ENCODE data around the gene KAT8. TPM values are rescaled to one million over a fixed set of nuclear protein-coding genes. Genes with fewer than 3 reads are reported as not detected.
A peak's percentile ranks its signal among the peaks of the same experiment; 100 is the strongest.

The KAT8 gene
- polyA plus RNA-seq, 3 donors = 34.5 to 136 (median 42.0) TPM

GRCh38 chr16:31093132-31093703 lies 24.2 kb upstream of the KAT8 start:
- H4K20me1 ChIP-seq (ENCODE audit: insufficient read depth, low read length) = peaks cover 4% of the 10 kb centered on the region
- H3K27ac ChIP-seq (ENCODE audit: low read depth in 1 of 2, low read length in 2 of 2) = no peak overlapping the region
- peaks cover 11 to 28% of the 10 kb centered on the region in 2 donors for H3K36me3 ChIP-seq (replicated peaks in 1 of 2; ENCODE audit: control insufficient read depth in 1 of 2, insufficient read depth in 2 of 2, low read length in 2 of 2)
- Mint-ChIP-seq H3K27me3 (ENCODE audit: low read depth in 3 of 3) (peaks cover 0 to 3% (median 1%) of the 10 kb centered on the region in 3 donors), H3K4me1 (peaks cover 21% of the 10 kb centered on the region), H3K36me3 (peaks cover 22 to 34% of the 10 kb centered on the region in 2 donors), H3K9me3 (peaks cover 0 to 2% (median 0%) of the 10 kb centered on the region in 7 donors), H3K4me3 (no peak overlapping the region), H3K27ac (no peak overlapping the region)
- peak overlapping the region; percentile 99 for H3K4me2 ChIP-seq (replicated peaks; ENCODE audit: extremely low read depth, low read length, poor library complexity, severe bottlenecking)
- peaks cover 24% of the 10 kb centered on the region for H3K79me2 ChIP-seq (ENCODE audit: insufficient read depth, low read length)
- H3K9ac ChIP-seq (ENCODE audit: insufficient read depth, low read length, poor library complexity, severe bottlenecking) = peak overlapping the region; percentile 75
- H3K27me3 ChIP-seq (ENCODE audit: control insufficient read depth in 2 of 2, insufficient read depth in 2 of 2, low read length in 2 of 2) = no peaks in the 10 kb centered on the region
- peaks cover 25 to 29% of the 10 kb centered on the region in 2 donors for H3K4me1 ChIP-seq (ENCODE audit: control insufficient read depth in 1 of 2, insufficient read depth in 2 of 2, low read length in 2 of 2)
- intact Hi-C loops (cut with micrococcal nuclease) = loop anchor here in 1 of 2 donors (5.0 to 10.0 kb wide), 3 partner anchors 52 to 138 kb away; partner anchors contain the start of genes SETD1A and STX4
- no peak for TF ChIP-seq CTCF (IDR thresholded peaks at IDR 0.05)
- H2AFZ ChIP-seq (ENCODE audit: insufficient read depth, low read depth, low read length, poor library complexity, severe bottlenecking) = no peak overlapping the region
- WGBS (ENCODE audit: insufficient coverage) = 100% methylated on average over 2 of the region's 17 CpGs
- no peaks in the 10 kb centered on the region for H3K9me3 ChIP-seq (replicated peaks in 1 of 2; ENCODE audit: control insufficient read depth in 1 of 2, insufficient read depth in 1 of 2, low read length in 2 of 2)
- no peak for DNase-seq
- peak overlapping the region in 1 of 3 experiments; percentile 92 for H3K4me3 ChIP-seq (replicated peaks in 1 of 3; ENCODE audit: low read depth in 2 of 3, low read length in 3 of 3)

DNA sequence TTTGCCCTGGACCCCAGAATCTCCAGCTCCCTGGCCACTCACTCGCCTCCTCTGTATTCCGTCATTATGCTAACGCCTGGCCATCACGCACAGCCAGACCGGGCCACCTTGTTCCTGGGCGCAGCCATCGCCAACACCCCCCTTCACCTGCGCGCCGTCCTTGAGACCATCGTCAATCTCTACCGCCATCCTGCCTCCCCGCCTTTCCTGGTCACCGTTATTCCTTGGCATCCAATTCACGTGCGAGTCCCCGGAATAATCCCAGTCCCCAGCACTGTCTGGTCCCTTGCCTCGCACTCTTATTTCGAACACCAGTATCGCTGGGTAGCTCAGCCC lies 23.4 kb upstream of the KAT8 start:
- Mint-ChIP-seq H3K27me3 (ENCODE audit: low read depth in 3 of 3) (peaks cover 0 to 2% (median 1%) of the 10 kb centered on the region in 3 donors), H3K27ac (peak overlapping the region; percentile 66 to 92 (median 81)), H3K4me1 (peaks cover 21% of the 10 kb centered on the region), H3K4me3 (peak overlapping the region; percentile 89 to 98), H3K36me3 (peaks cover 21 to 28% of the 10 kb centered on the region in 2 donors), H3K9me3 (peaks cover 0 to 2% (median 0%) of the 10 kb centered on the region in 7 donors)
- peak overlapping the region; percentile 96 for H2AFZ ChIP-seq (ENCODE audit: insufficient read depth, low read depth, low read length, poor library complexity, severe bottlenecking)
- H3K27me3 ChIP-seq (ENCODE audit: control insufficient read depth in 2 of 2, insufficient read depth in 2 of 2, low read length in 2 of 2) = no peaks in the 10 kb centered on the region
- H3K4me3 ChIP-seq (replicated peaks in 1 of 3; ENCODE audit: low read depth in 2 of 3, low read length in 3 of 3) = peak overlapping the region; percentile 49 to 92 (median 92)
- 2% methylated on average over 17 of the region's 20 CpGs for WGBS (ENCODE audit: insufficient coverage)
- intact Hi-C loops (cut with micrococcal nuclease) = loop anchor here (2.0 to 10.0 kb wide), 5 partner anchors 19 to 139 kb away; partner anchors contain the start of genes HSD3B7 (in 1 of the 2), SETD1A (in 1 of the 2), STX4 (in 1 of the 2) and ZNF646 (in 1 of the 2)
- peak overlapping the region; percentile 75 for H3K9ac ChIP-seq (ENCODE audit: insufficient read depth, low read length, poor library complexity, severe bottlenecking)
- H3K79me2 ChIP-seq (ENCODE audit: insufficient read depth, low read length) = peaks cover 24% of the 10 kb centered on the region
- H3K4me1 ChIP-seq (ENCODE audit: control insufficient read depth in 1 of 2, insufficient read depth in 2 of 2, low read length in 2 of 2) = peaks cover 25 to 29% of the 10 kb centered on the region in 2 donors
- H3K27ac ChIP-seq (ENCODE audit: low read depth in 1 of 2, low read length in 2 of 2) = peak overlapping the region; percentile 52 to 74
- no peaks in the 10 kb centered on the region for H3K9me3 ChIP-seq (replicated peaks in 1 of 2; ENCODE audit: control insufficient read depth in 1 of 2, insufficient read depth in 1 of 2, low read length in 2 of 2)
- no peak for TF ChIP-seq CTCF (IDR thresholded peaks at IDR 0.05)
- DNase-seq = no peak
- H3K36me3 ChIP-seq (replicated peaks in 1 of 2; ENCODE audit: control insufficient read depth in 1 of 2, insufficient read depth in 2 of 2, low read length in 2 of 2) = peaks cover 11 to 20% of the 10 kb centered on the region in 2 donors
- H4K20me1 ChIP-seq (ENCODE audit: insufficient read depth, low read length) = peaks cover 4% of the 10 kb centered on the region
- H3K4me2 ChIP-seq (replicated peaks; ENCODE audit: extremely low read depth, low read length, poor library complexity, severe bottlenecking) = peak overlapping the region; percentile 99
